Body of pancreas (tissue), 4 donors: ENCODE results near the gene DTNA.

Experiments
- CTCF ChIP-seq, 7 experiments: fragments of 450-650 bp in 4 of 7; fragments of 200-600 bp in 3 of 7; sonication (generic) in 3 of 7; IDR thresholded peaks; one replicate each; pipeline ENCODE4 v1.5.1; 2016 to 2019; ENCODE audit warnings: antibody characterized with exemption in 7 of 7
- POLR2A ChIP-seq, 3 donors: fragments of 450-650 bp; IDR thresholded peaks; one replicate each; pipeline ENCODE4 v1.6.1; 2016; ENCODE audit warnings: antibody characterized with exemption in 3 of 3, mild to moderate bottlenecking in 2 of 3

- TF ChIP-seq CTCF (IDR thresholded peaks at IDR 0.05) (no peak), POLR2A (IDR thresholded peaks at IDR 0.05) (no peak)
These were observed 5.3 kb upstream of the DTNA start for GRCh38 chr18:34704823-34705222.
